Muscle layer of colon (tissue), 2 donors: ENCODE measurements around the gene ITPRIPL1.

Experiments used
- H3K27ac ChIP-seq: one replicate; pipeline ENCODE4 v1.7.0; 2013; ENCODE audit warnings: low read depth, mild to moderate bottlenecking, low read length, moderate library complexity
- H3K27me3 ChIP-seq, 2 donors: one replicate each; pipeline ENCODE4 v1.7.0; 2013; ENCODE audit warnings: low read length in 2 of 2, mild to moderate bottlenecking in 2 of 2; ENCODE audit not compliant: insufficient read depth in 2 of 2, control insufficient read depth in 1 of 2
- H3K36me3 ChIP-seq: one replicate; pipeline ENCODE4 v1.7.0; 2013; ENCODE audit warnings: mild to moderate bottlenecking, low read length; ENCODE audit not compliant: insufficient read depth
- H3K4me1 ChIP-seq: one replicate; pipeline ENCODE4 v1.7.0; 2013; ENCODE audit warnings: mild to moderate bottlenecking, low read length; ENCODE audit not compliant: insufficient read depth
- H3K4me3 ChIP-seq, 2 donors: one replicate each; pipeline ENCODE4 v1.7.0; 2013; ENCODE audit warnings: low read length in 2 of 2, low read depth in 1 of 2, mild to moderate bottlenecking in 1 of 2, moderate library complexity in 1 of 2
- H3K9ac ChIP-seq: one replicate; pipeline ENCODE4 v1.7.0; 2013; ENCODE audit warnings: low read length
- H3K9me3 ChIP-seq: one replicate; pipeline ENCODE4 v1.7.0; 2013; ENCODE audit warnings: mild to moderate bottlenecking, low read length
- donor health status: abdominal sarcoma.
- donor health status: Adenocarcinoma of cecum.

Gene ITPRIPL1

DNA sequence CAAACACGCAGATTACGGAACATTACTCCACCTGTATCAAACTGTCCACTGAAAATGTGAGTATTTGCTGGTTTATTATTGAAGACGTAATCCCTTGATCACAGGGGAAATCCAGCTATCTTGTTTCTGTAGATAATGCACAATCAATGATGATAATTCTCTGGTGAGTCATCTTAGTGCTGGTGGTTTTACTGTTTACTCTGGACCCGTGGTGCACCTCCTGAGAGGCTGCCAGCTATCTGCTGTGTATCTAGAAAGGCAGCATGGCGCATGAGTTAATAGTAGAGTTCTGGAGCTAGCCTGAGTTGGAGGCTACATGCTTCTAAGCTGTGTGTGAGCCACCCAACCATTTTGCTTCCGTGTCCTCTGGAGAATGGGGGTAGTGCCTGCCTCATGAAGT is 17.0 kb downstream of the ITPRIPL1 start:
- Histone ChIP-seq H3K4me1 (no peaks in the 10 kb centered on the region), H3K36me3 (no peaks in the 10 kb centered on the region), H3K9ac (no peak overlapping the region), H3K27me3 (no peaks in the 10 kb centered on the region), H3K4me3 (no peak overlapping the region), H3K27ac (no peak overlapping the region), H3K9me3 (no peaks in the 10 kb centered on the region)

DNA sequence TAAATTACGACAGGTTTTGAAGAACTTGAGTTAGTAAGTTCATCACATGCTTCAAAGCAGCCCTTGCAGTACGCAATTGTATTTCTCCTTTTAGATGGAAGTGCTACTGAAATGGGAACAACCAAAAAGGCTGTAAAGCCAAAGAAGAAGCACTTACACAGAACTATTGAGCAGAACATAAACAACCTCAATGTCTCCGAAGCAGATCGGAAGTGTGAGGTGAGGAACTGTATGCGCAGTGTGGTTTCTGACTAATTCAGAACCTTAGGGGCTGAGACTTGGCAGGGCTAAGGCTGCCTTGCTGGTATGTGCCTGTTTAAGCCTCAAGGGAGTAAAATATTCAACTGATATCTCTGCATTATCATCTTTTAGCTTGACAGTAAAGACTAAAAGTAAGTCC is 18.9 kb downstream of the ITPRIPL1 start:
- H3K4me1 ChIP-seq = no peaks in the 10 kb centered on the region
- no peaks in the 10 kb centered on the region for H3K36me3 ChIP-seq
- H3K27ac ChIP-seq = no peak overlapping the region
- no peak overlapping the region for H3K4me3 ChIP-seq
- H3K9me3 ChIP-seq = no peaks in the 10 kb centered on the region
- no peaks in the 10 kb centered on the region for H3K27me3 ChIP-seq
- no peak overlapping the region for H3K9ac ChIP-seq

DNA sequence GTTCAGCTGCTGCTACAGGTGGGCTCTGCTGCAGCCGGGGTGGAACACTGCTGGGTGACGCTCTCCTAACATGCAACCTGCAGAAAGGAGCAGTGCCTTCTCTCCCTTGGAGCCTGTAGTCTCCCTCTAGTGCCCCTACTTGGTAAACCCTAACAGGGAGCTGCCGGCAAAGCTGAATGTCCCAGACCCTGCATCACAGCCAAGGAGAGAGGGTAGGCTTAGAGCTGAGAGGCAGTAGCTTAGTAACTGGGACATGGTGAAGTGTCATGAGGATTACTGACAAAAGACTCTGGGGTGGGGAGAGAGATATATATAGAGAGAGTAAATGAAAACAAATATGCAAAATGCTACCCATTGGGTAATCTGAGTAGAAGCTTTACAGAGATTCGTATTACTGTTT is 20.3 kb downstream of the ITPRIPL1 start:
- H3K27me3 ChIP-seq = no peaks in the 10 kb centered on the region
- H3K36me3 ChIP-seq = no peaks in the 10 kb centered on the region
- H3K4me1 ChIP-seq = no peaks in the 10 kb centered on the region
- no peaks in the 10 kb centered on the region for H3K9me3 ChIP-seq
- no peak overlapping the region for H3K9ac ChIP-seq
- no peak overlapping the region for H3K27ac ChIP-seq
- no peak overlapping the region for H3K4me3 ChIP-seq

DNA sequence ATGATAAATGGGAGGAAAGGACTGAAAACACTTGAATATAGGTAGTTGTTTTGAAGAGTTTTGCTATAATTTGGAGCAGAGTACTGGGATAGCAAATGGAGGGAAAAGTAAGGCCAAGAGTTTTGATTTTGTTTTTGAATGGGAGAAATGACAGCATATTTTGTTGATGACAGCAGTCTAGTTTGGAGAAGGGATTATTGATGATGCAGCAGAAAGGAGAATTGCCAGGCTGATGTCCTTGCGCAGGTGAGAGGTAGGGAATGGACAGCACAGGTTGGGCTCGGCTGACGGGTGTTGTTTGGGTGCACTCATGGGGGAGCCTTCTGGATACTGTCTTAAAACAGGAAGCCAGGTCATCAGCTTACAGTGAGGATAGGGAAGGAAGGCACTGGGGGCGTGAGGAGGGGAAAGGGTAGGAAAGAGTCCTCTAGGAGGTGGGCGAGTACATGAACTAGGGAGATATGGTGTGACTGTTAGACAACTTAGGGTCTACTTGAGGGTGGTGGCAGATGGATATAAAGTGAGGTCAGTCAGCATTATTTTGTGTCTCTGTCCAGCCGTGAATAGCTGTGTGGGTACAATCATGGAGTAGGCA is 20.8 kb downstream of the ITPRIPL1 start:
- no peaks in the 10 kb centered on the region for H3K36me3 ChIP-seq
- H3K27me3 ChIP-seq = no peaks in the 10 kb centered on the region
- H3K9ac ChIP-seq = no peak overlapping the region
- no peaks in the 10 kb centered on the region for H3K9me3 ChIP-seq
- H3K4me3 ChIP-seq = no peak overlapping the region
- H3K4me1 ChIP-seq = no peaks in the 10 kb centered on the region
- no peak overlapping the region for H3K27ac ChIP-seq

DNA sequence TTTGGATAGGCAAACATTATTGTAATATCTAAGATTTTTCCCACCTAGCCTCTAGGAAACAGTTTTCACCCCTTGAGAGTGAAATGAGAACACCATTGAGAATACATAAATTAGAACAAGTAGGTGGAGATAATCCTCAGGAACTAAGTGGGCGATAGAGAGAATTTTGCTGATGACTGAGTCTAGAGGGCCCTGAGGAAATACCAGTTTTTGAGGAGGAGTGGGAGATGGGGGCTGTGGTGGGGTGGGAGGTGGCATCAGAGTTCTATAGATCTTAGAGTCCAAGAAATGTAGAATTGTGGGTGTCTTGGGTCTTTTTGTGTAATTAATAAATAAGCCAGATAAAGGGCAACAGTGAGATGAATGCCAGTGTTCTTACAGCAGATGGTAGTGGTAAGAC is 22.3 kb downstream of the ITPRIPL1 start:
- Histone ChIP-seq H3K4me1 (no peaks in the 10 kb centered on the region), H3K9ac (no peak overlapping the region), H3K9me3 (no peaks in the 10 kb centered on the region), H3K4me3 (no peak overlapping the region), H3K27ac (no peak overlapping the region), H3K36me3 (no peaks in the 10 kb centered on the region), H3K27me3 (no peaks in the 10 kb centered on the region)

DNA sequence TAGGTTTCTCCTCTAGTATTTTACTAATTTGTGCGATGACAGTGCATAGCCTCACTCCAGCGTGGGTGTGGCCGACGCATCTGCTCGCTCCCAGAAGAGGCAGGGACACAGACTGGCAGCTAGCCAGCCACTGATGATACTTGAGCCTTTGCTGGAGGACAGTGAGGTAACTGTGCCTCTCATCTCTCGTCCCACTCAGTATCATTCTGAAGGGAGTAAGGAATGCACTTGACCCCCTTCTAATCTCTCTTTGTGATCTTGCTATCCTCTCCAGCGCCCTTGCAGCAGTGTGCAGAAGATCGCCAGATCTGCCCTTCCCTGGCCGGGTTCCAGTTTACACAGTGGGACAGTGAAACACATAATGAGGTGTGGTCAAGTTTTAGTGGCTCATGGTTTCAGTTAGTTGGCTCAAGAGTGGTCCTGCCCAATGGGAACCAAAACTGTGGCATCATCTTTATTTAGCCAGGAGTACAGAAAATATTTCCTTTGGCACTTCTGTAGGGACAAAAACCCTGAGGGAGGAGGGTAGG is 28.0 kb downstream of the ITPRIPL1 start:
- H3K36me3 ChIP-seq = no peaks in the 10 kb centered on the region
- no peak overlapping the region for H3K4me3 ChIP-seq
- no peaks in the 10 kb centered on the region for H3K27me3 ChIP-seq
- H3K9me3 ChIP-seq = no peaks in the 10 kb centered on the region
- no peak overlapping the region for H3K9ac ChIP-seq
- no peak overlapping the region for H3K27ac ChIP-seq
- no peaks in the 10 kb centered on the region for H3K4me1 ChIP-seq

DNA sequence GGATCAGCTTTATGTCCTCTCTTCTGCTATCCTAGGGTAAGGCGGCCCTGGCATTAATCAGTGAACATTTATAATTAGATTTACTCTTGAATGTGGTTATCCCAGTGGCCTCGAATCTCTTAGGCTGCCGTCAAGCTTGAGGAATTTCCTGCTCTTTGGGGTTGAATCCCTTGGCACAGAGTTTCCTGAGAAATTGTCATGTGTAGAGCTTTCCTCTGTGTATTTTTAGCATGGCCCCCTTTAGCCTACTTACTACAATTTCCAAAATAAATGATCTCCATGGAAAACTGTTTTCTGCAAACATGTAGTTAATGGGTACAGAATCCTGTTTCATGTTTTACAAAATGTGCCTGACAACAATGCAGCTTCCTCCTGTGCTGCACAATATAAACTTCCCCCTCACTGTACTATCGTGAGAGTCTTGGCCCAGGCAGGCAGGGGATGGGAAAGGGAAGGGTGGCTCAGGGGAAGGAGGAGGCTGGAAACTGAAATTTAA is 28.5 kb downstream of the ITPRIPL1 start:
- no peak overlapping the region for H3K27ac ChIP-seq
- H3K36me3 ChIP-seq = no peaks in the 10 kb centered on the region
- H3K9ac ChIP-seq = no peak overlapping the region
- H3K27me3 ChIP-seq = no peaks in the 10 kb centered on the region
- H3K9me3 ChIP-seq = no peaks in the 10 kb centered on the region
- no peaks in the 10 kb centered on the region for H3K4me1 ChIP-seq
- H3K4me3 ChIP-seq = no peak overlapping the region

DNA sequence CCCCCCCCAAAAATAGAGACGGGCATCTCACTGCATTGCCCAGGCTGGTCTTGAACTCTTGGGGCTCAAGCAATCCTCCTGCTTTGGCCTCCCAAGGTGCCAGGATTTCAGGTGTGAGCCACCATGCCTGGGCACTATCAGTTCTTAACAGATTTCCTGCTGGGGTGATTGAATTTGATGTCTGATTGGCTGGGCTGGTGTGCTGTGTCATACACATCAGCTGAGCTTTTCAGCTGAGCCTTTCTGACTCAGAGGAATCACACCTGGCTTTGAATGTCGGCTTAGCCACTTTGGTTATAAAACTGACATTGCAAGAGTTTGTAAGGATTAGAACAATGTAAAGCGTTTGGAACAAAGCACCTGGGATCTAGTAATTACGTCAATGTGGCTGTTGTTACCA is 29.4 kb downstream of the ITPRIPL1 start:
- H3K27me3 ChIP-seq = no peaks in the 10 kb centered on the region
- H3K4me3 ChIP-seq = no peak overlapping the region
- H3K27ac ChIP-seq = no peak overlapping the region
- no peak overlapping the region for H3K9ac ChIP-seq
- no peaks in the 10 kb centered on the region for H3K36me3 ChIP-seq
- no peaks in the 10 kb centered on the region for H3K9me3 ChIP-seq
- no peaks in the 10 kb centered on the region for H3K4me1 ChIP-seq

DNA sequence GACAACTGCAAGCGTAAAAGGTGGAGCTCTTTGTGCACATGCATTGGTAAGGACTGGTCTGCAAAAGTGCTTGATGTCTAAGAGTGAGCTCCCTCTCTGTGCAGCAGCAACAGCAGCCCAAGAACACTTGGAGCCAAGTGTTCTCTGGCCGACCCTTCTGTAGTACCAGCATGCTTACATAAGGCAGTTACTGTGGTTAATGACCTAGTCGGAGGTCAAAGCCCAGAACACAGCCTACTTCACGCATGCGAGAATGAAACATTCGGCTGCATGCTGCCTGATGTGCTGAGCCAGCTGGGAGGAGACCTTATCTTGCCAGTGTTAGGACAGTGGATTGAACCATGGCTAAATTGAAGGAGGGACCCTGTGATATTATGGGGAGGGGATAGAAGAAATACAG is 31.8 kb downstream of the ITPRIPL1 start:
- no peaks in the 10 kb centered on the region for H3K36me3 ChIP-seq
- no peak overlapping the region for H3K4me3 ChIP-seq
- no peak overlapping the region for H3K9ac ChIP-seq
- H3K27me3 ChIP-seq = no peaks in the 10 kb centered on the region
- H3K9me3 ChIP-seq = no peaks in the 10 kb centered on the region
- no peaks in the 10 kb centered on the region for H3K4me1 ChIP-seq
- no peak overlapping the region for H3K27ac ChIP-seq

DNA sequence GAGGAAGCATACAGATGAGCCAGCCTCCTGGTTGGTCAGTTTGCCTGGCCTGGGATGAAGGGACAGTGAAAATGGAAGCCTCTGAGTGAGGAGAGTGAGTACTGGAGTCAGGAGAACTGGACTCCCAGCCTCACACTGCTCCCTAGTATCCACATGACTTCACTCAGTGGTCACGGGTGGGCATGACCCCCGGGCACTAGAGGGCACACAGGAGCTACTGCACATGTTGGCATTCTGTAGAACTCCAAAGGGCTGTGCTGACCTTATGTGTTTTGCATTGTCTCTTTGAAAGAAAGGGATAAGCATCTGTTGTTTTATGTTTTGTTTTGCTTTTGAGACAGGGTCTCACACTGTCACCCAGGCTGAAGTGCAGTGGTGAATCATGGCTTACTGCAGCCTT is 34.2 kb downstream of the ITPRIPL1 start:
- Histone ChIP-seq H3K9ac (no peak overlapping the region), H3K9me3 (no peaks in the 10 kb centered on the region), H3K4me3 (no peak overlapping the region), H3K27ac (no peak overlapping the region), H3K36me3 (no peaks in the 10 kb centered on the region), H3K4me1 (no peaks in the 10 kb centered on the region), H3K27me3 (no peaks in the 10 kb centered on the region)

DNA sequence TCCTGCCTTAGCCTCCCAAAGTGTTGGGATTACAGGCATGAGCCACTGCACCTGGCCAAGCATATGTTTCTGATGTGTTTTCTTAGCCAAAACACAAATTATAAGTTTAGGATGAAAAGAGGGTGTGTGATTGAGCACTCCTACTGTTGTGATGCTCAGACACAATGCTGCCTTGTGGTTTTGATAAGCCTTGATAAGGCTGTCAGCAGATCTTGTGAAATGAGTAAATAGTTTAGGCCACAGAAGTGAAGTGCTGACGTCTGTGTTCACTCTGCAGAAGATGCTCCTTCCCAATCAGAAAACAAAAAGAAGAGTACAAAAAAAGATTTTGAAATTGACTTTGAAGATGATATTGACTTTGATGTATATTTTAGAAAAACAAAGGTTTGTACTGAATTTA is 34.7 kb downstream of the ITPRIPL1 start:
- Histone ChIP-seq H3K4me3 (no peak overlapping the region), H3K9me3 (no peaks in the 10 kb centered on the region), H3K27ac (no peak overlapping the region), H3K36me3 (no peaks in the 10 kb centered on the region), H3K27me3 (no peaks in the 10 kb centered on the region), H3K9ac (no peak overlapping the region), H3K4me1 (no peaks in the 10 kb centered on the region)

DNA sequence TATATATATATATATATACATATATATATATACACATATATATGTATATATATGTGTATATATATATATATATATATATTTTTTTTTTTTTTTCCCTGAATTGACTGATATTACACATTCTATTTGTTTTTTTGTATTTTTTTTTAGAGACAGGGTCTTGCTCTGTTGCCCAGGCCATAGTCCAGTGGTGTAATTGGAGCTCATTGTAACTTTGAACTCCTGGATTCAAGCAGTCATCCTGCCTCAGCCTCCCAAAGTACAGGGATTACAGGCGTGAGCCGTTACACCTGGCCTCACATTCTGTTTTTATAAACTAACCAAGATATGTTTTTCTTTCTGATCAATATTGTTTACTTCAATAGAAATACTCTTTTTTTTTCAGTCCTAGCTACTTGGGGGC is 36.6 kb downstream of the ITPRIPL1 start:
- H3K27ac ChIP-seq = no peak overlapping the region
- no peak overlapping the region for H3K9ac ChIP-seq
- no peaks in the 10 kb centered on the region for H3K9me3 ChIP-seq
- no peak overlapping the region for H3K4me3 ChIP-seq
- no peaks in the 10 kb centered on the region for H3K27me3 ChIP-seq
- no peaks in the 10 kb centered on the region for H3K36me3 ChIP-seq
- H3K4me1 ChIP-seq = no peaks in the 10 kb centered on the region
